T-helper 1 cell (primary cell): ENCODE data around the gene KCNG2.
A peak's percentile ranks its signal among the peaks of the same experiment; 100 is the strongest.
"Not testable (repeated sequence)": the region's sequence is repeated elsewhere in the genome, so short reads cannot be mapped to it uniquely, and the experiment has no call there.

ENCODE experiments used
- DNase-seq, 5 donors: peaks; one replicate each; pipeline ENCODE4 v3.0.0-alpha.2; 2012 to 2020
- total RNA-seq, 4 donors: gene quantifications; one replicate each; lab custom pipeline; 2026; lab: John Stamatoyannopoulos, UW

Gene KCNG2
- 0 to 0.12 (median 0) reads per million in 4 donors for total RNA-seq

GRCh38 chr18:79797518-79798345 is at the start of gene KCNG2:
TSS of gene KCNG2 (plus strand) at chr18:79797938. CDS start at chr18:79863668, 65,730 bp downstream.
- no peak for DNase-seq

- no peak for DNase-seq
Observed at GRCh38 chr18:79748321-79749180, 49.2 kb upstream of the KCNG2 start.

GRCh38 chr18:79749251-79750191 is 48.2 kb upstream of the KCNG2 start:
- no peak for DNase-seq

GRCh38 chr18:79750980-79751571 is 46.7 kb upstream of the KCNG2 start:
- DNase-seq, result no peak

GRCh38 chr18:79751918-79752578 is 45.7 kb upstream of the KCNG2 start:
- peak in 1 of 5 donors; percentile 1 for DNase-seq

- DNase-seq, result not testable (repeated sequence)
Observed at GRCh38 chr18:79752946-79753345, 44.8 kb upstream of the KCNG2 start.

- peak in 1 of 5 donors; percentile 6 for DNase-seq
Observed at GRCh38 chr18:79753391-79753851, 44.3 kb upstream of the KCNG2 start.

GRCh38 chr18:79754022-79754761 is 43.5 kb upstream of the KCNG2 start:
- DNase-seq, result peak in 1 of 5 donors; percentile 3

- DNase-seq, result peak in 1 of 5 donors; percentile 10
Observed at GRCh38 chr18:79754831-79755351, 42.8 kb upstream of the KCNG2 start.

- DNase-seq, result peak in 1 of 5 donors; percentile 7
Observed at GRCh38 chr18:79755496-79756142, 42.1 kb upstream of the KCNG2 start.

- peak in 1 of 5 donors; percentile 7 for DNase-seq
Observed at GRCh38 chr18:79756143-79756500, 41.6 kb upstream of the KCNG2 start.

GRCh38 chr18:79756826-79757225 is 40.9 kb upstream of the KCNG2 start:
- no peak for DNase-seq

GRCh38 chr18:79760348-79760747 is 37.4 kb upstream of the KCNG2 start:
- DNase-seq, result no peak

GRCh38 chr18:79760881-79761280 is 36.9 kb upstream of the KCNG2 start:
- DNase-seq, result no peak

GRCh38 chr18:79763407-79763806 is 34.3 kb upstream of the KCNG2 start:
- peak in 1 of 5 donors; percentile 0 for DNase-seq

GRCh38 chr18:79764131-79764530 is 33.6 kb upstream of the KCNG2 start:
- peak in 1 of 5 donors; percentile 3 for DNase-seq

- peak in 1 of 5 donors; percentile 1 for DNase-seq
Observed at GRCh38 chr18:79765491-79766245, 32.1 kb upstream of the KCNG2 start.

GRCh38 chr18:79766308-79766707 is 31.4 kb upstream of the KCNG2 start:
- peak in 1 of 5 donors; percentile 0 for DNase-seq

- no peak for DNase-seq
Observed at GRCh38 chr18:79768745-79769144, 29.0 kb upstream of the KCNG2 start.
